GM21423 (cell line): ENCODE data around the gene NTRK1.

ENCODE experiments used
- ATAC-seq: cut with Tn5 transposase; IDR thresholded peaks from one replicate; pipeline ENCODE4 v1.9.1; 2021; ENCODE audit warnings: mild to moderate bottlenecking, moderate library complexity; ENCODE audit not compliant: unreplicated experiment

The NTRK1 gene

GRCh38 chr1:156929596-156930238 is 69.1 kb downstream of the NTRK1 start:
- ATAC-seq = no peak

DNA sequence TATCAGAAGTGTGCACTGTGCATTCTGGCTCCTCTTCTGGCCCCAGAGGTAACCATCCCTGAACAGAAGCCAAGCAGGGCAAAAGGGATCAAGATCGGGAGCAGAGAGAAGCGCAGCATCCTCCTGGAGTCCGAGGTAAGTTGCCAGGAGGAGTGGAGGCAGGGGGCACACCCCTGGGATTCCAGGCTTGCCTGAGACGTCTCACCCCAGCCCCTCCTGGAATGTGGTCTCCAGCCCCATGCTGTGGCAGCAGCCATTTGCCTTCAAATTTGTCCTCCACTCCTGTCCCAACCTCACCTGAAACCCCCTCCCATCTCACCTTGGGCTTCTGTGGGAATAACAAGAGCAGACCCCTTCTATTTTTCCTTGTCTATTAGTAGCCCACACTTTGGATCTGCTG is 69.8 kb downstream of the NTRK1 start:
- no peak for ATAC-seq
